ENCODE data around the gene REC8. TPM values are rescaled to one million over a fixed set of nuclear protein-coding genes. Genes with fewer than 3 reads are reported as not detected.

Gene REC8
- total RNA-seq, 1 experiment from 2014 or later, result 7.6 TPM

GRCh38 chr14:24151404-24152080 lies 20.3 kb upstream of the REC8 start:
- CTCF ChIA-PET, result no interaction called here
- peaks cover 5 to 7% of the 10 kb centered on the region in 2 experiments for H3K4me1 ChIP-seq (ENCODE audit: control insufficient read depth in 1 of 2, insufficient read depth in 2 of 2, low read length in 2 of 2)
- BruUV-seq (replicated peaks), result no TSS peak

More at GRCh38 chr14:24151404-24152080, 20.3 kb upstream of the REC8 start:
- Histone ChIP-seq H3K4me2 (ENCODE audit: low read length) (no peak overlapping the region), H2AFZ (ENCODE audit: low read depth, low read length, poor library complexity, severe bottlenecking) (no peak overlapping the region), H3K79me2 (ENCODE audit: insufficient read depth, low read length) (peaks cover 36% of the 10 kb centered on the region), H3K9me2 (ENCODE audit: insufficient read depth) (no peaks in the 10 kb centered on the region), H3K27ac (ENCODE audit: low read depth, low read length) (no peak overlapping the region), H3K36me3 (ENCODE audit: control insufficient read depth in 1 of 2, insufficient read depth in 2 of 2, low read length in 2 of 2) (peaks cover 39 to 48% of the 10 kb centered on the region in 2 experiments), H3K9ac (ENCODE audit: low read length) (no peak overlapping the region), H3K9me3 (ENCODE audit: control insufficient read depth in 1 of 2, insufficient read depth in 1 of 2, low read depth in 1 of 2, low read length in 2 of 2) (no peaks in the 10 kb centered on the region), H4K20me1 (ENCODE audit: insufficient read depth) (no peaks in the 10 kb centered on the region), H3K27me3 (ENCODE audit: insufficient read depth, low read length) (no peaks in the 10 kb centered on the region), H3K4me3 (replicated peaks in 1 of 2; ENCODE audit: low read depth in 1 of 2, low read length in 2 of 2) (no peak overlapping the region)
- ATAC-seq, result no peak
- RAD21 ChIA-PET (ENCODE audit: low non-redundant PET in 1 of 2, low total read pairs in 2 of 2, uncharacterized antibody in 2 of 2, unreplicated experiment in 2 of 2), result no interaction called here
- TF ChIP-seq MAX (IDR thresholded peaks at IDR 0.05) (no peak), SP1 (IDR thresholded peaks at IDR 0.05; ENCODE audit: low read depth) (no peak), ELF1 (IDR thresholded peaks at IDR 0.05; ENCODE audit: borderline replicate concordance, low read depth) (no peak), ATF3 (IDR thresholded peaks at IDR 0.05) (no peak), EGR1 (IDR thresholded peaks at IDR 0.05; ENCODE audit: low read depth) (no peak), YY1 (IDR thresholded peaks at IDR 0.05; ENCODE audit: extremely low read depth, insufficient replicate concordance, low read depth, low read length) (no peak), CEBPB (IDR thresholded peaks at IDR 0.05; ENCODE audit: low read depth) (no peak), ZBTB33 (IDR thresholded peaks at IDR 0.05; ENCODE audit: extremely low read depth, insufficient replicate concordance, low read length) (no peak), RAD21 (IDR thresholded peaks at IDR 0.05; ENCODE audit: low read depth) (no peak), REST (IDR thresholded peaks at IDR 0.05; ENCODE audit: low read depth) (no peak)
- no peak for DNase-seq (ENCODE audit: low read depth, low spot score)
- intact Hi-C loops (cut with micrococcal nuclease), result no loop called here
- POLR2A ChIA-PET, result interaction anchor here (1.8 kb wide), 1 partner anchor 10 kb away, joined by 4 read pairs; the partner anchor contains the start of gene EMC9

Data from HCT116 (cell line).